ENCODE measurements around the gene KIF5B. TPM values are rescaled to one million over a fixed set of nuclear protein-coding genes. Genes with fewer than 3 reads are reported as not detected.

Gene KIF5B
- total RNA-seq, 1 experiment from 2014 or later, result 63.2 TPM

- TF ChIP-seq GABPB1 (CRISPR knock-in tag; IDR thresholded peaks at IDR 0.05) (peak; percentile 20; the same call in 1 of the 2 replicates), TCF7 (CRISPR knock-in tag; IDR thresholded peaks at IDR 0.05; ENCODE audit: low read depth) (peak; percentile 46; the same call in 1 of the 2 replicates), MAX (CRISPR knock-in tag; IDR thresholded peaks at IDR 0.05) (peak; percentile 52), ZNF138 (CRISPR knock-in tag; conservative IDR thresholded peaks at IDR 0.05) (no peak), KAT7 (CRISPR knock-in tag; IDR thresholded peaks at IDR 0.05; ENCODE audit: borderline replicate concordance) (peak; percentile 57; the same call in 1 of the 2 replicates), ERG (CRISPR knock-in tag; IDR thresholded peaks at IDR 0.05) (no peak), EMX1 (CRISPR knock-in tag; IDR thresholded peaks at IDR 0.05) (peak; percentile 65; the same call in 1 of the 2 replicates), ZNF281 (CRISPR knock-in tag; IDR thresholded peaks at IDR 0.05) (no peak), ZNF121 (CRISPR knock-in tag; IDR thresholded peaks at IDR 0.05) (peak; percentile 87), USF2 (CRISPR knock-in tag; IDR thresholded peaks at IDR 0.05) (no peak), GRHL2 (CRISPR knock-in tag; IDR thresholded peaks at IDR 0.05; ENCODE audit: insufficient replicate concordance, severe bottlenecking) (no peak), SOX15 (CRISPR knock-in tag; IDR thresholded peaks at IDR 0.05) (no peak), JAZF1 (CRISPR knock-in tag; IDR thresholded peaks at IDR 0.05) (no peak), ETV6 (CRISPR knock-in tag; IDR thresholded peaks at IDR 0.05) (0 out of 2 replicates have a peak, but pooled peaks have one; percentile 23), ATF3 (CRISPR knock-in tag; conservative IDR thresholded peaks at IDR 0.05) (no peak), ZSCAN18 (CRISPR knock-in tag; IDR thresholded peaks at IDR 0.05) (no peak), HMGXB4 (CRISPR knock-in tag; IDR thresholded peaks at IDR 0.05) (peak; percentile 74; the same call in 1 of the 2 replicates), ATF2 (CRISPR knock-in tag; IDR thresholded peaks at IDR 0.05; ENCODE audit: borderline replicate concordance, low read depth) (no peak), TEAD1 (CRISPR knock-in tag; IDR thresholded peaks at IDR 0.05) (0 out of 2 replicates have a peak, but pooled peaks have one; percentile 27), ZNF416 (CRISPR knock-in tag; IDR thresholded peaks at IDR 0.05) (no peak), ZNF671 (CRISPR knock-in tag; IDR thresholded peaks at IDR 0.05) (no peak), E2F5 (CRISPR knock-in tag; IDR thresholded peaks at IDR 0.05) (peak; percentile 84; the same call in 1 of the 2 replicates), NFE2L1 (CRISPR knock-in tag; IDR thresholded peaks at IDR 0.05) (no peak), CBFB (CRISPR knock-in tag; IDR thresholded peaks at IDR 0.05; ENCODE audit: low read depth) (no peak), CREB1 (CRISPR knock-in tag; IDR thresholded peaks at IDR 0.05) (no peak), ZBTB43 (CRISPR knock-in tag; IDR thresholded peaks at IDR 0.05) (no peak)
Observed at GRCh38 chr10:32056136-32057035, at the start of gene KIF5B (continued).
